Measurements from ENCODE around the gene TTI1.

TTI1 gene

DNA sequence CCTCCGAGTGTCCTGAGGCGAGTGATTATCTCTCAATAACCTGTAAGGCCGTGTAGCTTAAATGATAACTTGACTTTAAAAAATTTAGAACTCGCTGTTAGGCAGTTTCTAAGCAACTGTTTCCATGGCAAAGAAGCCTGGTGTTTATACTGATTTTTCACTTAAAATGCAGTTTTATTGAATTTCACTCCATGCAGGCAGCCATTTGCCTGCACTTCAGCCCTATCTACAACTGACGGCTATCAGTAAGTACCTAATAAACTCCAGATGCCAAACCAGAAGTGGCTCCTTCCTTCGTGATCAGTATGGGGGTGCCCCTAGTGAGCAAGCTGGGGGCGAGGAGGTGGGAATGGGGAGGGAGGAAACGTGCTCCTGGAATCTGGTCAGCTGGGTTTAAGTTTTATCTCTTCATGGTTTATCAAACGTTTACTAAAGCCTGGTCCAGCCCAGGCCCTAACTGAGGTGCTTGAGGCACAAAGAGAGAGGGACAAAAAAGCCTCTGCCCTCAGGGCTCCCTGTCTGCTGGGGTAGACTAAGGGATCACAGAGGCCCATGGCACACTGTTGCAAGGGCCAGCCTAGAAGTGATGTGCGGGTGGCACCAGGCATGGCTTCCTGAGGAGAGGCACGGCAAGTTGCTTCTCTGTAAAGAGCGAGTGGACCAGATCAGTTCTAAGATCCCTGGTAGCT lies 45.5 kb downstream of the TTI1 start:
- no peak for DNase-seq (ENCODE audit: low read depth)

DNA sequence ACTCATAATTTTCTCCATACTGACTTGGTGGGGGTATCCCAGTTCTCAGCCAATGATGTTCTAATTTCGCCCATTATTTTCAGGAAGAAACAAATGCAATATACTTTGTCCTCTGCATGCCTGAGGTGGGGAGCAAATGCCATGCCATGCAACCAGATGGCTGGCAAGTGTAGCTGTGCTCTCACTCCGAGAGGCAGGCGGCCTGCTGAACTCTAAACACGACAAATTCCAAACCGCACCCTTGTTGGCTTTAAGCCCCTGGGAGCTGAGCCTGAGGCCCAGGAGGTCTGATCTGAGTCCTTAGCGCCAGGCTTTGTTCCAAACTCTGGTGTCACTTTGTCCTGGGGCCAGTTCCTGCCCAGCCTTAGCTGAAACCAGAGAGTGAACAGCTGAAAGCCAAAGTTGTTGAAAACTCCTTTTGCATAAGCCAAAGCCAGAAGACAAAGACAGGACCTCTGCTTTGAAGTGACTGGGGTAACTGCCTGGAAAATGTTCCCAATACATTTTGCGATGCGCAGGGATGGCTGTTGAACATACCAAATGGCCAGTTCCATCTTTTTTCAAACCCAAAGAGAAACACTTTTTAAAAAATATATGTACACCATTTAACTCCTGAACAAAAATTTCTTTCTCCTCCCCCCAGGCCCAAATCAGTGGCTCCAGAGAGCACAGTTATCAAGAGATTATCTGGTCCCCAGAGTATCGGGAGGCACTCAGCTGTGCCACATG lies 46.2 kb downstream of the TTI1 start:
- no peak for DNase-seq (ENCODE audit: low read depth)

DNA sequence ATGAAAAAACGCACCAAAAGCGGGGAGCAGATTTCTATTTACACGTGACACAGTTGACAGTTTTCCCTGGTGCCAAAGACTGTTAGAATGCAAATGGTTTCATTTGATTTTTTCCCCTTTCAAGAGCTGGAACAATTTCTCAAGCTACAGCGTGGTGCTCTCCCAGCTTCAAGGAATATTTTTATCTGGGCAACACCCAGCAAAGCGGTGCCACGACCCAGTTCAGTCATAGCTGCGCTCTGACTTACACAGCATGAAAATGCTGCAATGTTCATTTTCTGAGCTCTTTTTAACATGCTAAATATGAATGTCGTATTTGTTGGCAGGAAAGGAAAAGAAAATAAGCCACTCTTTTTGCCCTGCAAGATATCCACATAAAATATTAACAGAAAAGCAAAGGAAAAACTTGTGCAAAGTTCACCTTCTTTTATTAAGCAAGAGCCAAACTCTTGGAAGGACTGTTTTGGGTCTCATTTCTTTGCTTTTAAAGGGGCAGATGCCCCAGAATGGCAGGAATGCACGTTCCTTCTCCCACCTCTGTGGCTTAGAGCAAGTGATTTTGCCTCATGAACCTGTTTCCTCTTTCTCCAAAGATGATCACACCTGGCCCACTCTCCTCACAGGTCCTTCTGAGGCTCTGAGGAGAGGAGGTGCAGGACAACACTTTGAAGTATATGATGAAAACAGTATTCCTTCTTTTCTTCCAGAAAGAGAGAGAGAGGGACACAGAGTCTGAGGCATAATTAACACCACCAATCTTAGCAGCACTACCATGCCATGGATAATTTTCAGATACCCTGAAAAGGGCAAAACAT lies 47.0 kb downstream of the TTI1 start:
- no peak for DNase-seq (ENCODE audit: low read depth)

DNA sequence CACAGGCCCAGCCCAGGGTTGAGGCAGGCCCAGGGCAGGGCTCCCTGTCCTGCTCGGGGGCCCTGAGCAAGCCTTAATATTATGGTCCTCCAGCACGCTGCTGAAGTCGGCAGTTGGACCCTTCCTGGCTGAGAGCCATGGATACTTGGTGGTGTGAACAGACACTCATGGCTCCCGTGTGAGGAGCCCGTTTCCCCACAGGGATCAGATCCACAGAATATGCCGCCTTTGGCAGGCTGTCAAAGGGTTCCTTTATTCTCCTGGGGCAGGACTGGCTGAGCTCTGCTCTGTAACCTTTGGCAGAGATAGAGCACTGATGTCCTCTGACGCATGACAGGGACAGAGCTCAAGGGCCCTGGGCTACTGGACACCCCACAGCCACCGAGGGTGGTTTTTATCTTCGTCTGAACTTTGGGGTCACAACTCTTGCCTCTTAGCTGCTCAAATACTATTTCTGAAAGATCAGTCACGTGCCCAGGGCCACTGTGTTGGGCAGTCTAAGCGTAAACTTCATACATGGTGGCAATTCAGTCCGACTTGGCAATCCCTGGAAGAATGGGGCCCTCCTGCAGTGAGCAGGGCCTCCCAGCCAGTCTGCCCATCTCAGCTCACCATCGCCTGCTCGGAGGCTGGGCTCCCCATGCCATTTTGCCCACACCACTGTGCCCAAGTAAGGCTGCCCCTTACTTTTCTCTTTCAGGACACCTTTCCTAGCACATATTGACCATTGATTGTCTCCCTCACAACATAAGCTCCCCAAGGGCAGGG lies 49.1 kb downstream of the TTI1 start:
- no peak for DNase-seq (ENCODE audit: low read depth)

- no peak for DNase-seq (ENCODE audit: low read depth)
Observed at GRCh38 chr20:37983286-37983685, 50.0 kb downstream of the TTI1 start.

GRCh38 chr20:37981568-37981967 lies 51.7 kb downstream of the TTI1 start:
- DNase-seq (ENCODE audit: low read depth): no peak

- DNase-seq (ENCODE audit: low read depth): no peak
Observed at GRCh38 chr20:37980876-37981275, 52.4 kb downstream of the TTI1 start.

DNA sequence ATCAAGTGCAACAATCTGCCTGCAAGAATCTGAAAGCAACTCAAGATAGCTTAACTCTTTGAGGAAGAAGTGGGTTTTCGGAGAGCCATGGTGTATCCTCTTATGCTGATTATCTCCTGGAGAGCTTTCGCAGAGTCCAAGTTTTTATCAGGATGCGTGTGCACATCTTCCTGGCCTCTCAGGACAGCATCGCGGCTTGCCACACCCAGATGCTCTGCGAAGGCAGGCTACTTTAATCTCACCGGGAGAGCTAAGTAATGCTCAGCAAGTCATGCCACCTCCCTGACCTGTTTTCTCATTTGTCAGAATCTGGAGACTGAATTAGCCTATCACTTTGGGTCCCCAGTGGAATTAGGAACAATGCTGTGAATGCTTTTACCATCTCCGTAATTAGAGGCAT lies 52.9 kb downstream of the TTI1 start:
- DNase-seq (ENCODE audit: low read depth): no peak

DNA sequence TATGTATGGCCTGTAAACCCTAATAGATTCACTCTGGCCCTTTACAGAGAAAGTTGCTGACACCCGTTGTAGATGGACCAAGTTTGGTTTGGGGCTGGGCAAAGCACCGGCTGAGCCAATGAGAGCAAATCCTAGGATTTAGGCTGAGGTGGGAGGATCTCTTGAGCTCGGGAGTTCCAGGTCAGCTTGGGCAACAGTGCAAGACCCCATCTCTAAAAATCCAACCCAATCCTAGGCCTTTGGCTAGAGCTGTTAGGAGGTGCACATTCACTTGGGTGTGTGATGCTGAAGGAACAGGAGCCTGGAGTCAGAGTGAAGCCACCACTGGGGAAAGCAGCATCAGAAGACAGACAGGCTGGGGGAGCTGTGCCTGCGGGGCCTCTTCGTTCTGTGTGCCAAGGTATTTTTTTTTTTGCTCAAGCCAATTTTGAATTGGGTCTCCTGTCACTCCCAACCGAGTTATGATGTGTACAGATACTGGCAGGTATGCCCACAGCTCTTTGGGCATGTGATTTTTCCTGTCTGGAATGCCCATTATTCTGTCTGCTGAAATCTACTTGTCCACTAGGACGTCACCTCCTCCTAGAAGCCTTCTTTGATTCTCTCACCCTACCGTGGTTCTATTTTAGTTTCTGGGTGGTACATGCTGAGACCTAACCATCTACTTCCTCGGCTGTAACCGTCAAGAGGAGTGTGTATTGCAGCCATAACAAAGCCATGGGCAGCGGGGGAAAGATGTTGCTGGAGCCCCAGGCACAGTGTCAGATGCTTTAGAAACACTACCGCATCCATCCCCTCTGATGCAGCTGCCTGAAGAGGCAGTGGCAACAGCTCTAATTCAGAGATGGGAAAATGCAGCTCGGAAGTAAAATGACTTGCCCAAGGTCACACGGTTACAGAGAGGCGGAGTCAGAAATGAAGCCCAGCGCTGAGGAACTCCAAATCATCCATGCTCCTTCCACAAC lies 54.0 kb downstream of the TTI1 start:
- DNase-seq (ENCODE audit: low read depth): no peak

- DNase-seq (ENCODE audit: low read depth): no peak
Observed at GRCh38 chr20:37977786-37978185, 55.5 kb downstream of the TTI1 start.

- DNase-seq (ENCODE audit: low read depth): no peak
Observed at GRCh38 chr20:37977338-37977737, 55.9 kb downstream of the TTI1 start.

GRCh38 chr20:37976887-37977286 lies 56.4 kb downstream of the TTI1 start:
- DNase-seq (ENCODE audit: low read depth): no peak

DNA sequence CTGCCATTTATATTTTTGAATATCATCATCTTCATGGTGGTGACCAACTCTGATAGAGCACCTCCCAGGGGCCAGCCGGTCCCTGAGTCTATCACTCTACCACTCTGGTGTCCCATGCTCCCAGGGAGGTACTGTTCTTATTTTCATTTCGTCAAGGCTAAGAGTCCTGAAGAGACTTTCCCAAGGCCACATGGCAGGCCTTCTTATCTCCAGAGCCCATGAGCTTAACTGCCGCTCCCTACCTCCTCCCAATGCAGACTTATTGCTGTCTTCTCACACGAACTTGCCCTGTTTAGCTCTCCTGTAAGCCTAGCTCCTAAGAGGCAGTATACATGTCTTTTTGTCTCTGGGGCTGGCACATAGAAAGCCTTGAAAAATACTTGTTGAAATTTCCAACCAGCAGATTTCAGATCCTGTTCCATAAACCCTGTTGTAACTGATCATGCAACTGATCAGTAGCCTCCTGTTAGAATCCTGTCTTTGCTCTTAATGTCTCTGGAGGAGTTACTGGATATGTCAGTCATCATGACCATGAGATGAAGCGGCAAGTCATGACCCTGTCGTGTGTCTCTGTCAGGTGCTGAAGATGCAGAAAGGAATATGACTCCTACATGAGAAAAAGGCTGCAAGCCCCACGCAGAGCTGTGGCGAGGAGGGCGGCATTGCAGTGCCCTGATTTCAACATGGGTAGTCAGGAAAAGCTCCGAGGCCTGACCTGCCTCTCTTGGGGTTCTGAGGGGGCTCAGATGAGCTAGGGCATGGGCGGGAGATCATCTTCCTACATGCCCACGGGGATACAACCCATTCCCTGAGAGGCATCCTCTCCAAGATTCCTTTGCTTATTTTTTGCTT lies 60.0 kb downstream of the TTI1 start:
- no peak for DNase-seq (ENCODE audit: low read depth)

- DNase-seq (ENCODE audit: low read depth): no peak
Observed at GRCh38 chr20:37972256-37973058, 60.8 kb downstream of the TTI1 start.

DNA sequence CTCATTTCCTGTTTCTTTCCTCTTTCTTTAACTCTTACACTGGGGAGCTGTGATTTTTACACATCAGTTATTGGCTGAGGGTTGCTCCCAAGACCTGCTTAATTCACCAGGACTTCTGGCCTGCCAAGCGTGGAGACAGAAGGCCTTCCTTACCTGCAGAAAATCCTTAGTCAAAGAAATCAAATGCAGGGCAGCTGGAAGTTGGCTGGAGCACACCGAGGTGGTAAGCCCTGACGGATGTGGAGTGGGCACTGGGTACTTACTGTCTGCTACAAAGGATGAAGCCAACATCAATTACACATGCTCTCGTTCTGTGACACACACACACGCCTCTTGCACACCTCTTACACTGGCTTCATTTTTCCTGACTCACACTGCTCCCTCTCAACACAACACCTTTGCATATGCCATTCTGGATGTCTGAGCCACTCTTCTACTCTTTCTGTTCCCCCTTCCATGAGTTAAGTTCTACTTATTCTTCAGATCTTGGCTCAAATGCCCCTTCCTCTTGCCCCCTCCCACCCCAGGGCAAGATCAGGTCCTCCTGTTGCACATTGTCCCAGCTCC lies 61.6 kb downstream of the TTI1 start:
- DNase-seq (ENCODE audit: low read depth): no peak

DNA sequence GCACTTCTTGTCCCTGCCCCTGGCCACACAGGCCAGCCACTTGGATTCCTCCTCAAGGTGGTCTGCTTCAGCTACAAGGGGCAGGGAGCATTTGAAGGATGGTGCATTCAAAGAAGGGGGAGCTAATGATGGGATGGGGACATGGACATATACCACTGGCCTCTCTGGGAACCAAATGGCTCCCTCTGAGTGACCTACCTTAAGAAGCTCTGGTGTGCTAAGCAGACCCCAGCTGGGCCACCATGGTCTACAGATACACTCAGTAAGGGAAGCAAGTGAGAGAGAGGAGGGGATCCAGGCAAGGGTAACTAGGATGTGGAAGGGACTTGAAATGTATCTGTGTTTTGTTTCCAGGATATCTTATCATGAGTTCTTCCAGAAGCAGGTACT lies 62.4 kb downstream of the TTI1 start:
- DNase-seq (ENCODE audit: low read depth): no peak

- no peak for DNase-seq (ENCODE audit: low read depth)
Observed at GRCh38 chr20:37969949-37970855, 63.1 kb downstream of the TTI1 start.
